ENCODE results near the gene CELA2A.
"Not testable (repeated sequence)": the region's sequence is repeated elsewhere in the genome, so short reads cannot be mapped to it uniquely, and the experiment has no call there.

CELA2A gene

DNA sequence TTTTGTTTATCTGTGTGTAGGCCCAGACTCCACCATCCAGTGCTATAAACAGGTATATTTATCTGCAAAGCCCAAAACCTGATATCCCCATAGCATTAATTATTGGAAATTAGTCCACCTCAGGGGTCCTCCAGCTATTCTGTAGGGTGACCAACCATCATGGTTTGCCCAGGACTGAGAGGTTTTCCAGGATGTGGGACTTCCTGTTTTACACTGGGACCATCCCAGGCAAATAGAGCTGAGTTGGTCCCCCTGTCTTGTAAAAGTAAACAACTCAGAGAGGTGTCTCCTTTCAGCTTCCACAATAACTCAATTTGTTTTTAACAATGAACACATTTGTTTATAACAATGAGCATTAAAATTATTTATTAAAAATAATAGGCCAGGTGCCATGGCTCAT lies 11.6 kb downstream of the CELA2A start:
- no peak for DNase-seq (ENCODE audit: low read depth)

- no peak for DNase-seq (ENCODE audit: low read depth)
Measured at GRCh38 chr1:15469361-15469760, 12.8 kb downstream of the CELA2A start.

DNA sequence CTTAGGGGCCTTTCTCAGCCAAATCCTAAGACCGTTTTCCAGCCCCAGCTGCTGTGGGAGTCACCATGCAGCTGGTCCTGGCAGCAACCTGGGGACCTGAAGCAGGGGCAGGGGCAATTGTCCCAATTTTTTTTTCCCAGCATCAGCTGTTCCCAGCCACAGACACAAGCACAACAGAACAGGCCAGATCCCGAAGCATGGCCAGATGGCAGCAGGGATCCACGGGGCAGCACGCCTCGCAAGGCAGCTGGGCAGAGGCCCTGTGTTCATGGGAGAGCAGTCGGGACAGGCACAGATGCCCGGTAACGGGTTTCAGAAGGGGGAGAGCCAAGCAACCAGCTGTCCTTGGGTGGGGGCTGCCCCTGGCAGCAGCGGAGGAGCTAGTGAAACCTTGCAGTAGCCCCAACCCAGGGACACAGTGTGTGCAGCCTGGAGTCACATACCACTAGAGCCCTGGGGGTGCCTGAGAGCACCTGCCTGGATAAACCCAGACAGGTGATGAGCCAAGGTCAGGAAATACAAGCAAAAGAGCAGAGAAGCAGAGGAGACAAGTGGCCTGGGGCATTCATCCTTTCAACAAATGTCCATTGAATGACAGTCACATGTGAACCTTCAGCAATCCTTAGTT lies 13.4 kb downstream of the CELA2A start:
- not testable (repeated sequence) for DNase-seq (ENCODE audit: low read depth)

- DNase-seq (ENCODE audit: low read depth), result not testable (repeated sequence)
Measured at GRCh38 chr1:15471067-15471466, 14.5 kb downstream of the CELA2A start.

DNA sequence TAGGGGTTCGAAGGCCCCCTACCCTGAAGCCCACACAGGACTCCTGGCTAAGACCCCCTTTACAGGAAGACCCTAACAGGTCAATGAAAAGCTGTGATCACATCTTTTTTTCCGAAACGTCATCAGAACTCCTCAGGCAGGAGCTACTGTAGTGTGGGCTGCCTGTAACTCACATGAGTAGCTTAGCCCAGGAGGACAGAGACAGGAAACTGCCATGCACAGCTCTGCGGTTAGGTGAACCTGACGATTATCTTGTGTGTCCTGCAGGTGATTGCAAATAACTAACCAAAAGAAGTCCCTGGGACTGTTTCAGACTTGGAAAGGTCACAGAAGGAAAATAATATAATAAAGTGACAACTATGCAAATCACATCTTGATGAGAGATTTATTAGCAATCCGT lies 15.2 kb downstream of the CELA2A start:
- not testable (repeated sequence) for DNase-seq (ENCODE audit: low read depth)

DNA sequence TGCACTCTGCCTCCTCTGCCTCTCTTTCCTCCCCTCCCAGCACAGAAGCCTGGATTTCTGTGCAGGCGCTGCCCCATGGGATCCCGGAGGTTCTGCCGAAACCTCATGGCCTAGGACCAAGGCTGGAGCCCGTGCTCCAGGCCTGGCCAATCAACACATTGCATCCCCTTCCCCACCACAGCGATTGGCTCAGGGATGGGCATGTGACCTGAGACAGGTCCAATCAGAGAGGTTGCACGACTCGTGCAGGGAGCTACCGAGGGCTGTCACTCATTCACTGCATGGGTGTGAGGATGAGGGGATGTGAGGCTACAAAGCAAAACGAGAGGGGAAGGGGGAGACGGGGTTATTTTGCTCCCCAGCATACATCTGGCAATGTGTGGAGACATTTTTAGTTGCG lies 16.1 kb downstream of the CELA2A start:
- DNase-seq (ENCODE audit: low read depth), result no peak

- no peak for DNase-seq (ENCODE audit: low read depth)
Measured at GRCh38 chr1:15475752-15476314, 19.3 kb downstream of the CELA2A start, which contains the start of gene CELA2B. TSS of gene CELA2B (plus strand) at chr1:15476104. CDS start at chr1:15476126, 22 bp downstream.

DNA sequence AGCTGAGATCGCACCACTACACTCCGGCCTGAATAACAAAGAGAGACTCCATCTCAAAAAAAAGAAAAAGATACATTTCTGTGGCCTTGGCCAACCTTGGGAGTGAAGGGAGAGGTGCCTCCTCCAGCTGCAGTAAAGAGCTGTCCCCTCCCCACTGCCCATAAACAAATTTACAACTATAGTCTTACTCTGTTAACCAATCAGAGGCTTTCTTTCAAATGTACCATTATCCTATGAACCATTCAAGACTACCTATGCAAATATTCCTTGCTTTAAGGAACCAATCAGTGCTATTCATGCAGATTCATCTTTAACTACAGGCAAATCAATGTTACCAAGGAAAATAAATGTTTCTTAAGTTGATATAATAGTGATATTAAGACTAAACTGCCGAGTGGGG lies 20.4 kb downstream of the CELA2A start:
- no peak for DNase-seq (ENCODE audit: low read depth)

DNA sequence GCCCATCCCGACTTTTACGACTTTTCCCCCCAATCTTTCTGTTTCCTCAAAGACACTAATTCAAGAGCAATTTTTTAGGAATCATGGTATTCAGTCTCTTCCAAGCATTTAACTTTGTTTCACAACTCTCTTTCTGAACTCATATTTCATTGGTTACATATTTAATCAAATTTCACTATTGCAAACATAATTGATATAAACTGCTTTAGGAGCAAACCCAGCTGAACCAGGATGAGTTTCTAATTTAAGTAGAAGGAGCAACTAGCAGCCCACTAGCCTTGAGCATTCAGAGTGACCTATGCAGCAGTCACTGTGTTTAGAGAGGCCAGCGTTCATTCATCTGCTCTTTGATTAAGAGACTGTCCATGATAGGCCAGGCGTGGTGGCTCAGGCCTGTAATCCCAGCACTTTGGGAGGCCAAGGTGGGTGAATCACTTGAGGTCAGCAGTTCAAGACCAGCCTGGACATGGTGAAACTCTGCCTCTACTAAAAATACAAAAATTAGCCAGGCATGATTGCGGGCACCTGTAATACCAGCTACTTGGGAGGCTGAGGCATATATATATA lies 21.2 kb downstream of the CELA2A start:
- no peak for DNase-seq (ENCODE audit: low read depth)

- no peak for DNase-seq (ENCODE audit: low read depth)
Measured at GRCh38 chr1:15479654-15480347, 23.3 kb downstream of the CELA2A start.

GRCh38 chr1:15482455-15482854 lies 25.9 kb downstream of the CELA2A start:
- DNase-seq (ENCODE audit: low read depth), result not testable (repeated sequence)

DNA sequence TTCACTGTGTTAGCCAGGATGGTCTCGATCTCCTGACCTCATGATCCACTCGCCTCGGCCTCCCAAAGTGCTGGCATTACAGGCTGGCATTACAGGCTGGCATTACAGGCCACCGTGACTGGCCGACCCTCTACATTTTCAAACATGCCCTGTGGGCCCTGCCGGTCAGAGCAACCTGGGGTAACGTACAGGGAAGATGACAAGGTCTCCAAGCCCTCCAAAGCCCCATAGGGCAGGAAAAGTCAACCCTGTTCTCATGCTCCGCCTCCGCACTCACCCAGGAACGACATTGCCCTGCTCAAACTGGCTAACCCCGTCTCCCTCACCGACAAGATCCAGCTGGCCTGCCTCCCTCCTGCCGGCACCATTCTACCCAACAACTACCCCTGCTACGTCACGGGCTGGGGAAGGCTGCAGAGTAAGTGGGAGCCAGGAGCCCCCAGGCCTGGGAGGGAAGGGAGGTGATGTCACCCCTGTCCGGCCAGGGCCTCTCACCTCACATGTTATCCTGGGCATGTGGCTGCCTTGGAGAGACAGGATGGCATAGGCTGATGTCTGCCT lies 26.5 kb downstream of the CELA2A start:
- DNase-seq (ENCODE audit: low read depth), result not testable (repeated sequence)

GRCh38 chr1:15483971-15484370 lies 27.4 kb downstream of the CELA2A start:
- DNase-seq (ENCODE audit: low read depth), result no peak

- not testable (repeated sequence) for DNase-seq (ENCODE audit: low read depth)
Measured at GRCh38 chr1:15484443-15484842, 27.9 kb downstream of the CELA2A start.

- DNase-seq (ENCODE audit: low read depth), result no peak
Measured at GRCh38 chr1:15485636-15486035, 29.1 kb downstream of the CELA2A start.

DNA sequence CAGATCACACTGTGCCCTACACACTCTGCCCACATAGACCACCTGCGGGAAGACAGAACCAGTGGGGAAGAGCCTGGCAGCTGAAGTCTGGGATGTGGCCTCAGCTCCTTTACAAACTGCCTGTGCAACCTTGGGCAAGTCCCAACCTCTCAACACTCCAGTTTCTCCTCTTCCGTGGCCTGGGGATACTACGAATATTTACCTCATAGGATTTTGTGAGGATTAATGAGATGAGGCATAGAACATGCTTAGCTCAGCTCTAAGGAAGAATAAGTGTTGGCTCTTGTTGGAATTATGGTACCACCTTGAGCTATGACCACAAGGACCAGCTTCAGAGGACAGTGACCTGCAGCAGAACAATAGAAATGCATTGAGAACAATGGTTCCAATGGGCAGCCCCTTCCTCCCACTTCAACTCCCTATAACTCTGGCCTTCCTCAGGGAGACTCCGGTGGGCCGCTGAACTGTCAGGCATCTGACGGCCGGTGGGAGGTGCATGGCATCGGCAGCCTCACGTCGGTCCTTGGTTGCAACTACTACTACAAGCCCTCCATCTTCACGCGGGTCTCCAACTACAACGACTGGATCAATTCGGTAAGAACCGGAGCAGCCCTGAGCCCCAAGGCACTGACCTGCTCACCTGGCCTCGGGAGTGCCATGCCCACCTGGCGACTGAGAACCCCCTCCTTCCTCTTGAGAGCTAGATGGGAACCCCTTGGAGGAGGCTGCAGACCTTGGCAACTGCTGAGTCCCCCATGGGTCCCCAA lies 30.5 kb downstream of the CELA2A start:
- not testable (repeated sequence) for DNase-seq (ENCODE audit: low read depth)

DNA sequence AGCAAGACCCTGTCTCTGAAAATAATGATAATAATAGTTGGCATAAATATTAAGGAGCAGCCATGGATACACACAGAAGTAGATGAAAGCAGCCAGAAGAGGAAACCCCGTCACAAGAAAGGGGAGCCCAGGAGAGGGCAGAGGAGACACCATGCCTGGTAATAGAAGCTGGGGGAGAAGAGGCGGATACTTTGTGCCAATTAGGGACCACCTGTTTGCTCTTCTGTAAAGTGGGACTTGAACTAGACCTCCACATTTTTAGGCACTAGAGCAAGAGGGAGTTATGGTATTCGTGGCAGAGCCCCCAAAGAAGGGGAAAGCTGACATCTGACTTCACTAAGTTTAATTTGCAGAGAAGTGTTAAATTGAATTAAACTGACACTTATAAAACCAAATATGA lies 31.8 kb downstream of the CELA2A start:
- no peak for DNase-seq (ENCODE audit: low read depth)

DNA sequence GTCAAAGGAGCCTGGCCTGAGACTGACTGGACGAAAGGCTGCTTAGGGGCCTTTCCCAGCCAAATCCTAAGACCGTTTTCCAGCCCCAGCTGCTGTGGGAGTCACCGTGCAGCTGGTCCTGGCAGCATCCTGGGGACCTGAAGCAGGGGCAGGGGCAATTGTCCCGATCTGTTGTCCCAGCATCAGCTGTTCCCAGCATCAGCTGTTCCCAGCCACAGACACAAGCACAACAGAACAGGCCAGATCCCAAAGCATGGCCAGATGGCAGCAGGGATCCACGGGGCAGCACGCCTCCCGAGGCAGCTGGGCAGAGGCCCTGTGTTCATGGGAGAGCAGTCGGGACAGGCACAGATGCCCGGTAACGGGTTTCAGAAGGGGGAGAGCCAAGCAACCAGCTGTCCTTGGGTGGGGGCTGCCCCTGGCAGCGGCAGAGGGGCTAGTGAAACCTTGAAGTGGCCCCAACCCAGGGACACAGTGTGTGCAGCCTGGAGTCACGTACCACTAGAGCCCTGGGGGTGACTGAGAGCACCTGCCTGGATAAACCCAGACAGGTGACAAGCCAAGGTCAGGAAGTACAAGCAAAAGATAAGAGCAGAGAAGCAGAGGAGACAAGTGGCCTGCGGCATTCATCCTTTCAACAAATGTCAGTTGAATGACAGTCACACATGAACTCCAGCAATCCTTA lies 32.7 kb downstream of the CELA2A start:
- no peak for DNase-seq (ENCODE audit: low read depth)

GRCh38 chr1:15491010-15491409 lies 34.5 kb downstream of the CELA2A start:
- peak; percentile 11 for DNase-seq (ENCODE audit: low read depth)

DNA sequence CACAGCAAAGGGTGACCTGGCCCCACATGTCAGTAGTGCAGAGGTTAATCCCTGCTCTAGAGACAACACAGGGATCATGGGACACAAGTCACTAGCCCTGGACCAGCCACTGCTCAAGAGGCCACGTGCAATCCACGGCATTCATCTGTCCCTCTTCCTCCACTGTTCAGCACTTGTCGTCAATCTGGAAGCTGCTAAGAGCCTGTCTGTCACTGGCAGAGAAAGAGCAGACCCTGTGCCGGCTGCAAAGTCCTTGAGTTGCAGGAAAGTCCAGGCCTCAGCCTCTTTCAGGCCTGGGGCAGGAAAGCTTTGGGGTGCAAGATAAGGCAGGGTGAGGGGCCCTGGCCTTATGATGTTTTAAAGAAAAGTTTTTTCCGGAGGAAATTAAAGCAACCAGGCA lies 36.1 kb downstream of the CELA2A start:
- DNase-seq (ENCODE audit: low read depth), result no peak

GRCh38 chr1:15493869-15494390 lies 37.4 kb downstream of the CELA2A start:
- DNase-seq (ENCODE audit: low read depth), result no peak

All from EH (cell line).